HepG2 (cell line): ENCODE results near the gene CYP46A1. TPM values are rescaled to one million over a fixed set of nuclear protein-coding genes. Genes with fewer than 3 reads are reported as not detected.

Experiments
- ATAC-seq: fragments of 200-7000 bp; cut with Tn5 transposase; 3 replicates; pipeline ENCODE4 v1.9.1; 2020; ENCODE audit warnings: mild to moderate bottlenecking, moderate library complexity
- BruUV-seq: library from RNA; stranded (reverse); fragments of 400-500 nt; replicated peaks from 2 replicates; lab custom pipeline; 2021; lab: Mats Ljungman, UMichigan
- CTCF ChIA-PET: fragments of 300-600 bp; formaldehyde crosslinking; extraction: SDS; loops from one replicate; lab custom pipeline; 2021; ENCODE audit warnings: low total read pairs, inconsistent platforms, low intra/inter-chr PET ratio; lab: Yijun Ruan, JAX
- POLR2A ChIA-PET: fragments of 350-600 bp; sonication (Branson Sonifier 250); formaldehyde crosslinking; loops from one replicate; lab custom pipeline; 2020; ENCODE audit warnings: antibody characterized with exemption, inconsistent platforms; lab: Yijun Ruan, JAX
- DNase-seq: peaks from one replicate; pipeline ENCODE4 v3.0.0-alpha.2; 2015; ENCODE audit warnings: low spot score
- FAIRE-seq: peaks from 3 replicates; lab custom pipeline; 2011; peaks lifted over from hg19 to GRCh38; lab: Jason Lieb, UNC
- H2AFZ ChIP-seq: one replicate; pipeline ENCODE4 v1.6.1; 2011; ENCODE audit warnings: low read length, inconsistent platforms
- H3K27ac ChIP-seq: fragments of 300-600 bp; 3 replicates; pipeline ENCODE4 v1.8.0; 2011; ENCODE audit warnings: mixed run types, mild to moderate bottlenecking, mixed read lengths, low read length, inconsistent platforms; ENCODE audit not compliant: insufficient read depth; ENCODE audit errors: extremely low read length
- H3K27me3 ChIP-seq, 2 experiments: fragments of 200-600 bp in 1 of 2; 2 replicates in 1 of 2; 3 replicates in 1 of 2; pipeline versions ENCODE4 v1.6.0 to v1.8.0; 2011; ENCODE audit warnings: low read length in 2 of 2, mild to moderate bottlenecking in 2 of 2, moderate library complexity in 2 of 2, inconsistent platforms in 1 of 2; ENCODE audit not compliant: insufficient read depth in 2 of 2, control insufficient read depth in 1 of 2
- H3K36me3 ChIP-seq, 2 experiments: fragments of 200-600 bp in 1 of 2; replicated peaks in 1 of 2; 2 replicates in 1 of 2; 3 replicates in 1 of 2; pipeline versions ENCODE4 v1.5.1 to v1.8.0; 2011; ENCODE audit warnings: low read length in 2 of 2, inconsistent platforms in 1 of 2; ENCODE audit not compliant: insufficient read depth in 2 of 2, control insufficient read depth in 1 of 2
- H3K4me1 ChIP-seq: 2 replicates; pipeline ENCODE4 v1.5.1; 2012; ENCODE audit warnings: low read length, inconsistent platforms; ENCODE audit not compliant: insufficient read depth
- H3K4me2 ChIP-seq: 2 replicates; pipeline ENCODE4 v1.6.0; 2011; ENCODE audit warnings: low read depth, low read length, inconsistent platforms
- H3K4me3 ChIP-seq, 3 experiments: fragments of 200-600 bp in 1 of 3; sonication (generic), shearing (Covaris generic) in 1 of 3; replicated peaks in 1 of 3; 2 replicates each; pipeline ENCODE4 v1.5.1; 2011 to 2016; ENCODE audit warnings: low read length in 3 of 3, inconsistent platforms in 2 of 3, low read depth in 2 of 3, mild to moderate bottlenecking in 2 of 3, control low read depth in 1 of 3, mixed read lengths in 1 of 3; ENCODE audit not compliant: insufficient read depth in 1 of 3
- H3K79me2 ChIP-seq: one replicate; pipeline ENCODE4 v1.6.1; 2011; ENCODE audit warnings: low read length, inconsistent platforms; ENCODE audit not compliant: insufficient read depth
- H3K9ac ChIP-seq: 2 replicates; pipeline ENCODE4 v1.6.0; 2011; ENCODE audit warnings: mild to moderate bottlenecking, low read depth, low read length, inconsistent platforms; ENCODE audit not compliant: insufficient read depth
- H3K9me3 ChIP-seq: 2 replicates; pipeline ENCODE4 v1.5.1; 2012; ENCODE audit warnings: mild to moderate bottlenecking, low read length
- H4K20me1 ChIP-seq: 2 replicates; pipeline ENCODE4 v1.6.0; 2011; ENCODE audit warnings: inconsistent platforms, mild to moderate bottlenecking, low read length, moderate library complexity; ENCODE audit not compliant: insufficient read depth
- ATF1 ChIP-seq: IDR thresholded peaks from 2 replicates; pipeline ENCODE4 v1.6.1; 2016; ENCODE audit warnings: mild to moderate bottlenecking, control low read depth
- JDP2 ChIP-seq: sonication (generic); formaldehyde crosslinking; IDR thresholded peaks from 2 replicates; pipeline ENCODE4 v1.8.1; 2022; ENCODE audit warnings: missing genetic modification reagents, borderline replicate concordance
- PRPF4 ChIP-seq: fragments of 200-400 bp; formaldehyde crosslinking; IDR thresholded peaks from 2 replicates; pipeline ENCODE4 v1.6.1; 2016; ENCODE audit warnings: low read length, low read depth; ENCODE audit not compliant: poor library complexity, severe bottlenecking
- SMAD1 ChIP-seq: sonication (generic); formaldehyde crosslinking; IDR thresholded peaks from 2 replicates; pipeline ENCODE4 v1.4.0; 2020; ENCODE audit warnings: missing genetic modification reagents, low read depth, mild to moderate bottlenecking, borderline replicate concordance
- STAG1 ChIP-seq: sonication (generic); formaldehyde crosslinking; IDR thresholded peaks from 2 replicates; pipeline ENCODE4 v1.4.0; 2020; ENCODE audit warnings: missing genetic modification reagents
- ZNF24 ChIP-seq: fragments of 450-650 bp; IDR thresholded peaks from 2 replicates; pipeline ENCODE4 v1.6.1; 2017; ENCODE audit warnings: antibody characterized with exemption, mild to moderate bottlenecking
- ZNF282 ChIP-seq: fragments of 450-650 bp; IDR thresholded peaks from 2 replicates; pipeline ENCODE4 v1.6.1; 2018; ENCODE audit not compliant: partially characterized antibody
- ZNF710 ChIP-seq: sonication (generic); formaldehyde crosslinking; IDR thresholded peaks from 2 replicates; pipeline ENCODE4 v1.5.0; 2020; ENCODE audit warnings: mild to moderate bottlenecking, missing genetic modification reagents, borderline replicate concordance
- ZNF777 ChIP-seq: sonication (generic); formaldehyde crosslinking; IDR thresholded peaks from 2 replicates; pipeline ENCODE4 v1.4.0; 2020; ENCODE audit warnings: missing genetic modification reagents
- WGBS: methylation state at CpG from one replicate; pipeline ENCODE4 v1.1.6; 2017; ENCODE audit warnings: low lambda C conversion rate; 5-methylcytosine and 5-hydroxymethylcytosine counted together
- in situ Hi-C: cut with HindIII; loops from 2 replicates; pipeline ENCODE4 v1.10.0; 2017; ENCODE audit warnings: low pct_unique_long_range_greater_than_20kb; ENCODE audit not compliant: extremely low pct_ligation_motif_present
- intact Hi-C: fragments of 100-400 bp; cut with micrococcal nuclease; formaldehyde crosslinking; loops from one replicate; pipeline ENCODE4 v1.10.0; 2022; ENCODE audit not compliant: unreplicated experiment
- polyA plus RNA-seq, 8 experiments: library from polyadenylated mRNA; depleted of rRNA in 3 of 8; stranded (reverse) in 7 of 8; unstranded in 1 of 8; fragments of >200 nt; fragmentation: Illumina TruSeq in 4 of 8; extraction: Trizol in 4 of 8; gene quantifications; 2 replicates each; pipeline versions ENCODE4 v1.2.1 to v1.2.3, GENCODE V29; 2011 to 2016; ENCODE audit warnings: low read depth in 4 of 8, missing spikeins in 1 of 8, mixed read lengths in 1 of 8; ENCODE audit not compliant: insufficient read depth in 1 of 8
- total RNA-seq, 5 experiments: library from RNA; depleted of rRNA; stranded (reverse); fragments of >200 nt; fragmentation: Illumina TruSeq; extraction: Trizol; gene quantifications; 2 replicates each; pipeline ENCODE4 v1.2.3, GENCODE V29; 2016; ENCODE audit warnings: low read depth in 1 of 5
- TF ChIP-seq, protein P1 (sequence below): sonication (generic); formaldehyde crosslinking; IDR thresholded peaks from 2 replicates; pipeline ENCODE4 v1.5.0; 2020; ENCODE audit warnings: mild to moderate bottlenecking, missing genetic modification reagents, moderate library complexity
- TF ChIP-seq, protein P2 (sequence below): sonication (generic); formaldehyde crosslinking; conservative IDR thresholded peaks from 2 replicates; pipeline ENCODE4 v1.8.1; 2023; ENCODE audit warnings: missing genetic modification reagents

The CYP46A1 gene
- total and polyA plus RNA-seq, 2 of the 13 experiments (the other 11 are each of a cell fraction or from before 2014, with no cell fraction given), result not detected

GRCh38 chr14:99742509-99743487 lies 58.7 kb downstream of the CYP46A1 start:
- FAIRE-seq, result no peak

DNA sequence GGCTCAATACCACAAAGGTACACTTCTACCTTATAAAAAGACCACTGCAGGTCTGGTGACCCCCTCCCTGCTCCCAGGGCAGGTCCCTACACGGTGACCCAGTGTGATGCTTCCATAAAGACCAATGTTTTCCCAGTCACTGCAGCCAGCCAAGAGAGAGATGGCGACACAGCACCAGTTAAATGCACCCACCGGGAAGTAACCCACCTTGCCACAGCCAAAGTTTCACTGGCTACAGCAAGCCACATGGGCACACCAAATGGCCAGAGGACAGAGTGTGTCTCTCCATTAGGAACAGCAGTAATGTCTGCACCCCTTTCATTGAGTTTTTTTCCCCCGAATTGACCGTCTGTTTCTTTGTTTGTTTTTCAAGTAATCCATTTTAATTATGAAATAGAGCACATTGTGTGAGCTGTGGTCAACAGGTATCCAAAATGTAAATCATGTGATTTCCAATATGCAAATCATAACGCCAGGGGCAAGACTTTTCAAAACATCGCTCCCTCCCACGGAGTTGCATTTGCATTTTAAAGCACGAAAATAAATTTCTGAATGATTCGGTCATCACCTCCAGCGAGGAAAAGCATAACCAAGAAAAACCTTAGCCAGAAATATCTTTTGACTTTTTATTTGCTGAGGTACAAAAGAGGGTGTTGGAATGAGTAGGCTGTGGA lies 60.2 kb downstream of the CYP46A1 start:
- H3K4me2 ChIP-seq, result no peak overlapping the region
- WGBS, result 49% methylated on average over 11 of the region's 11 CpGs
- H3K9ac ChIP-seq, result no peak overlapping the region
- H3K79me2 ChIP-seq, result no peaks in the 10 kb centered on the region
- in situ Hi-C loops (no loop called here), intact Hi-C loops (no loop called here)
- DNase-seq (no peak), ATAC-seq (no peak), FAIRE-seq (no peak)
- no peaks in the 10 kb centered on the region for H3K9me3 ChIP-seq
- H4K20me1 ChIP-seq, result no peaks in the 10 kb centered on the region
- no peak overlapping the region for H3K27ac ChIP-seq
- no TSS peak for BruUV-seq
- H3K4me3 ChIP-seq, result no peak overlapping the region
- H3K36me3 ChIP-seq, result no peaks in the 10 kb centered on the region
- POLR2A ChIA-PET, result no interaction called here
- CTCF ChIA-PET, result no interaction called here
- H3K4me1 ChIP-seq, result no peaks in the 10 kb centered on the region
- peaks cover 7 to 55% of the 10 kb centered on the region in 2 experiments for H3K27me3 ChIP-seq
- no peak overlapping the region for H2AFZ ChIP-seq
- TF ChIP-seq ZNF777 (CRISPR knock-in tag), result no peak
- no peak for TF ChIP-seq JDP2
- TF ChIP-seq, protein P1, sequence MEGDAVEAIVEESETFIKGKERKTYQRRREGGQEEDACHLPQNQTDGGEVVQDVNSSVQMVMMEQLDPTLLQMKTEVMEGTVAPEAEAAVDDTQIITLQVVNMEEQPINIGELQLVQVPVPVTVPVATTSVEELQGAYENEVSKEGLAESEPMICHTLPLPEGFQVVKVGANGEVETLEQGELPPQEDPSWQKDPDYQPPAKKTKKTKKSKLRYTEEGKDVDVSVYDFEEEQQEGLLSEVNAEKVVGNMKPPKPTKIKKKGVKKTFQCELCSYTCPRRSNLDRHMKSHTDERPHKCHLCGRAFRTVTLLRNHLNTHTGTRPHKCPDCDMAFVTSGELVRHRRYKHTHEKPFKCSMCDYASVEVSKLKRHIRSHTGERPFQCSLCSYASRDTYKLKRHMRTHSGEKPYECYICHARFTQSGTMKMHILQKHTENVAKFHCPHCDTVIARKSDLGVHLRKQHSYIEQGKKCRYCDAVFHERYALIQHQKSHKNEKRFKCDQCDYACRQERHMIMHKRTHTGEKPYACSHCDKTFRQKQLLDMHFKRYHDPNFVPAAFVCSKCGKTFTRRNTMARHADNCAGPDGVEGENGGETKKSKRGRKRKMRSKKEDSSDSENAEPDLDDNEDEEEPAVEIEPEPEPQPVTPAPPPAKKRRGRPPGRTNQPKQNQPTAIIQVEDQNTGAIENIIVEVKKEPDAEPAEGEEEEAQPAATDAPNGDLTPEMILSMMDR (CRISPR knock-in tag), result peak; percentile 27; the same call in 1 of the 2 replicates
- no peak for TF ChIP-seq ATF1 (CRISPR knock-in tag)
- TF ChIP-seq SMAD1 (CRISPR knock-in tag), result no peak
- no peak for TF ChIP-seq ZNF710 (CRISPR knock-in tag)
- TF ChIP-seq, protein P2, sequence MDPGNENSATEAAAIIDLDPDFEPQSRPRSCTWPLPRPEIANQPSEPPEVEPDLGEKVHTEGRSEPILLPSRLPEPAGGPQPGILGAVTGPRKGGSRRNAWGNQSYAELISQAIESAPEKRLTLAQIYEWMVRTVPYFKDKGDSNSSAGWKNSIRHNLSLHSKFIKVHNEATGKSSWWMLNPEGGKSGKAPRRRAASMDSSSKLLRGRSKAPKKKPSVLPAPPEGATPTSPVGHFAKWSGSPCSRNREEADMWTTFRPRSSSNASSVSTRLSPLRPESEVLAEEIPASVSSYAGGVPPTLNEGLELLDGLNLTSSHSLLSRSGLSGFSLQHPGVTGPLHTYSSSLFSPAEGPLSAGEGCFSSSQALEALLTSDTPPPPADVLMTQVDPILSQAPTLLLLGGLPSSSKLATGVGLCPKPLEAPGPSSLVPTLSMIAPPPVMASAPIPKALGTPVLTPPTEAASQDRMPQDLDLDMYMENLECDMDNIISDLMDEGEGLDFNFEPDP, result no peak
- peak; percentile 22 for TF ChIP-seq STAG1 (CRISPR knock-in tag)
- TF ChIP-seq ZNF24, result no peak

More at GRCh38 chr14:99742509-99743487, 58.7 kb downstream of the CYP46A1 start:
- Histone ChIP-seq H4K20me1 (no peaks in the 10 kb centered on the region), H3K36me3 (no peaks in the 10 kb centered on the region), H2AFZ (no peak overlapping the region), H3K9ac (no peak overlapping the region), H3K79me2 (no peaks in the 10 kb centered on the region), H3K4me1 (0 out of 2 replicates have a peak, but pooled peaks cover 7% of the 10 kb centered on the region), H3K27ac (no peak overlapping the region), H3K27me3 (peaks cover 11 to 67% of the 10 kb centered on the region in 2 experiments), H3K4me2 (no peak overlapping the region), H3K4me3 (no peak overlapping the region), H3K9me3 (no peaks in the 10 kb centered on the region)
- POLR2A ChIA-PET, result no interaction called here
- intact Hi-C loops, result no loop called here
- DNase-seq (no peak), ATAC-seq (no peak)
- CTCF ChIA-PET, result no interaction called here
- in situ Hi-C loops, result no loop called here
- 53% methylated on average over 20 of the region's 25 CpGs for WGBS
- TF ChIP-seq ZNF282, result no peak
- no peak for TF ChIP-seq PRPF4
- BruUV-seq, result no TSS peak
